PC-9 (cell line): ENCODE results near the gene HIC1. TPM values are rescaled to one million over a fixed set of nuclear protein-coding genes. Genes with fewer than 3 reads are reported as not detected.

Source experiments
- BruUV-seq: library from RNA; stranded (reverse); fragments of 400-500 nt; replicated peaks from 2 replicates; lab custom pipeline; 2021; lab: Mats Ljungman, UMichigan
- CTCF ChIA-PET: fragments of 300-600 bp; sonication (Branson Sonifier 250); formaldehyde crosslinking; loops from one replicate; lab custom pipeline; 2022; ENCODE audit warnings: antibody characterized with exemption; lab: Charles Lee
- POLR2A ChIA-PET: fragments of 300-600 bp; sonication (Branson Sonifier 250); formaldehyde crosslinking; loops from one replicate; lab custom pipeline; 2022; ENCODE audit warnings: antibody characterized with exemption; ENCODE audit not compliant: unreplicated experiment; lab: Charles Lee
- DNase-seq, 2 experiments: peaks; one replicate each; pipeline versions ENCODE4 v3.0.0 to v3.0.0-alpha.2; 2015 to 2022; ENCODE audit warnings: mixed read lengths in 1 of 2
- H2AFZ ChIP-seq: fragments of 200-600 bp; sonication (generic); 2 replicates; pipeline ENCODE4 v1.8.1; 2017; ENCODE audit warnings: antibody characterized with exemption
- H3F3A ChIP-seq: fragments of 200-600 bp; sonication (generic); 2 replicates; pipeline ENCODE4 v1.8.1; 2017; ENCODE audit warnings: antibody characterized with exemption, mild to moderate bottlenecking, low read depth; ENCODE audit not compliant: insufficient read depth
- H3K27ac ChIP-seq: fragments of 200-600 bp; sonication (generic); 2 replicates; pipeline ENCODE4 v1.6.1; 2016; ENCODE audit warnings: mixed run types
- H3K27me3 ChIP-seq: fragments of 200-600 bp; sonication (generic); 2 replicates; pipeline ENCODE4 v1.6.1; 2016; ENCODE audit warnings: low read depth, mixed run types; ENCODE audit not compliant: insufficient read depth
- H3K36me3 ChIP-seq: fragments of 200-600 bp; sonication (generic); 2 replicates; pipeline ENCODE4 v1.6.1; 2016; ENCODE audit warnings: low read depth, mixed run types
- H3K4me1 ChIP-seq: fragments of 200-600 bp; sonication (generic); replicated peaks from 2 replicates; pipeline ENCODE4 v1.6.1; 2016; ENCODE audit warnings: mixed run types; ENCODE audit not compliant: insufficient read depth
- H3K4me2 ChIP-seq: fragments of 200-600 bp; sonication (generic); 2 replicates; pipeline ENCODE4 v1.6.1; 2017; ENCODE audit warnings: mixed run types
- H3K4me3 ChIP-seq: fragments of 200-600 bp; sonication (generic); 2 replicates; pipeline ENCODE4 v1.6.1; 2016; ENCODE audit warnings: mixed run types
- H3K79me2 ChIP-seq: fragments of 200-600 bp; sonication (generic); 2 replicates; pipeline ENCODE4 v1.6.1; 2017; ENCODE audit warnings: low read depth, mixed run types
- H3K9me2 ChIP-seq: fragments of 200-600 bp; sonication (generic); 2 replicates; pipeline ENCODE4 v1.8.1; 2017; ENCODE audit warnings: mild to moderate bottlenecking; ENCODE audit not compliant: insufficient read depth
- H3K9me3 ChIP-seq: fragments of 200-600 bp; sonication (generic); 2 replicates; pipeline ENCODE4 v1.8.1; 2016; ENCODE audit warnings: low read depth; ENCODE audit not compliant: insufficient read depth
- H4K20me1 ChIP-seq: fragments of 200-600 bp; sonication (generic); 2 replicates; pipeline ENCODE4 v1.8.1; 2017; ENCODE audit not compliant: insufficient read depth
- EZH2 ChIP-seq: fragments of 200-600 bp; sonication (generic); IDR thresholded peaks from 2 replicates; pipeline ENCODE4 v1.8.0; 2017; ENCODE audit warnings: antibody characterized with exemption, low read depth
- intact Hi-C: fragments of 100-400 bp; cut with micrococcal nuclease; formaldehyde crosslinking; loops from one replicate; pipeline ENCODE4 v1.10.0; 2022; ENCODE audit not compliant: unreplicated experiment
- total RNA-seq: library from RNA; stranded (reverse); gene quantifications from 2 replicates; pipeline ENCODE4 v1.2.3, GENCODE V29; 2021
- TF ChIP-seq, protein P1 (sequence below): fragments of 200-600 bp; sonication (generic); conservative IDR thresholded peaks from 2 replicates; pipeline ENCODE4 v1.6.1; 2017; ENCODE audit warnings: mixed run types, antibody characterized with exemption, mild to moderate bottlenecking, moderate library complexity

HIC1 gene
- total RNA-seq, 1 experiment from 2014 or later, result 0.63 TPM

DNA sequence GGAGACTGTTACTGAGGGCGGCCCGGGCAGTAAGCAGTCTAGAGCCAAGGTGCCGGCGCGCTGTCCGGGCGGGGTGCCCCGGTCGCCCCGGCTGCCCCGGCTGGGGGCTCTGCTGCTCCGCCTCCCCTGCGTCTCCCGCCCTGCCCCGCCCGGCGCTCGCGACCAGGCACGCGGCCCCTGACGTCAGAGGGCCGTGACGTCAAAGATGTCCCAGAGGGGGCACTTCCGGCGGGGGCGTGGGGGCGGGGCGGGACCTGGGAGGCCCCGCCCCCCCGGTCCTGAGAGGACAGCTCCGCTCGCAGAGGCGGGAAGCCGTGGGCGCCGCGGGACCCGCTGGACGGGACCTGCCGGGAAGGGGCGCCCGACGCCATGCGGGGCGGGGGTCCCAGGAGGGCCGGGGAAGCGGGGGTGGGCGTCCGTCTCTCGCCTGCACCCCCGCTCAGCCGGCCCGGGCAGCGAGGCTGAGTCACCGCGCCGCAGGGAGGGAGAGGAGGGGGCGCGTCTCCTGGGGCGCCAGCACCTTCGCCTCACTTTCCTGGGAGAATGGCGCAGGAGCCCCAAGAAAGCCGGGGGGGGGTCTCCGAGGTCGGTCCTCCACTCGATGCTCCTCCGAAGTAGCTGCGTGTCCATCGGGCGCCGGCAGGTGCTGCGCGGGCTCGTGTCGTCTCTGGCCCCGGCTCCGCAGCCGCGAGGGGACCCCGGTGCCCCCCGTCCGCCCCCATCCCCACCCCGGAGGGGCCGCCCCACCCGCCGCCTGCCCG lies 4.4 kb upstream of the HIC1 start:
- BruUV-seq, result no TSS peak
- Histone ChIP-seq H3K27ac (no peak overlapping the region), H3K4me1 (peaks cover 14% of the 10 kb centered on the region)

DNA sequence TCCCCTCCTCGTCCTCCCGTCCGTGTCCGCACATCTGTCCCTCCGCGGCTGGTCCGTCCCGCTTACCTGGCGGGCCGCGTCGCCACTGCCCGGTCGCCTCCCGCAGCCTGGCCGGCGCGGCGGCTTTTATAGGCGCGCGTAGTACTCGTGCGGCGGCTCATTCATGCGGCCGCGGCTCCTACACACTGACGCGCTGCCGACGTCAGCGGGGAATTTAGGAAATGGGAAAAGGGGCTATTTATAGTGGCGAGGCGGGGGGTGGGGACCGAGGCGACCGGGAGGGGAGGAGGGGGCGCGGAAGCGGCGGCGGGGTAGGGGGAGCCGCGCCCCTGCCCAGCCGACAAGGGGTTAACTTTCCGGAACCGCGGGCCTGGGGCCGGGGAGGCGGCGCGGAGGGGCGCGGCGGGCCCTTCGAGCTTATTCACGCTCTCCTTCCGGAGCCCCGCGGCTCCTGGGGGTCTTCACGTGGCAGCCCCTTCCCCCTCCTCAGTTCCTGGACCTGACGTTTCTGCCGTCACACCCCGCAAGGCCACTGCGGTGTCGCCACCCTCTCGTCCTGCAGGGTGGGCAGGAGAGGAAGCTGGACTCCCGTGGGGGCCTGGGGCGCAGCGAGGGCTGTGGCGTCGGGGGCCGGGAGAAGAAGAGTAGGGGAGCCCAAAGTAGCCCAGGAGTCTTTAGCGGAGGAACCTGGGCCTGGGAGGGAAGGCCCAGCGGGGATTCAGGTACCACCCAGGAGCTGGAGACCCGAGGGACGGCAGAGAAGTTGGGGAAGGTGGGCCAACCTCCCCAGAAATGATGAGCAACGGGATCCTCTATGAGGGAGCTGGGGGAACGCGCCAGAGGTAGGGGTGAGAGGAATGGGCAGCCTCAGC lies 3.6 kb upstream of the HIC1 start:
- H3K36me3 ChIP-seq, result no peaks in the 10 kb centered on the region
- BruUV-seq, result no TSS peak
- H3K9me3 ChIP-seq, result no peaks in the 10 kb centered on the region
- H3K9me2 ChIP-seq, result no peaks in the 10 kb centered on the region
- intact Hi-C loops, result loop anchor here (5.0 kb wide), 3 partner anchors 231 to 351 kb away; partner anchors contain the start of gene MNT
- H3K4me2 ChIP-seq, result peak overlapping the region; percentile 87
- peak overlapping the region; percentile 64; the same call in 1 of the 2 replicates for H3K4me3 ChIP-seq
- peaks cover 14% of the 10 kb centered on the region for H3K4me1 ChIP-seq
- peaks cover 14% of the 10 kb centered on the region for H3F3A ChIP-seq
- no peak overlapping the region for H2AFZ ChIP-seq
- CTCF ChIA-PET, result interaction anchor here (0.5 to 0.6 kb wide), 5 partner anchors 23 to 334 kb away, joined by 3 to 11 read pairs (median 4); no protein-coding TSS in a partner anchor
- no peaks in the 10 kb centered on the region for H3K79me2 ChIP-seq
- POLR2A ChIA-PET, result interaction anchor here (0.6 to 0.7 kb wide), 2 partner anchors 253 to 340 kb away, joined by 4 to 7 read pairs; partner anchors contain the start of gene SRR
- no peak for DNase-seq
- no peaks in the 10 kb centered on the region for H4K20me1 ChIP-seq
- H3K27ac ChIP-seq, result no peak overlapping the region
- peaks cover 12% of the 10 kb centered on the region for H3K27me3 ChIP-seq
- TF ChIP-seq, protein P1, sequence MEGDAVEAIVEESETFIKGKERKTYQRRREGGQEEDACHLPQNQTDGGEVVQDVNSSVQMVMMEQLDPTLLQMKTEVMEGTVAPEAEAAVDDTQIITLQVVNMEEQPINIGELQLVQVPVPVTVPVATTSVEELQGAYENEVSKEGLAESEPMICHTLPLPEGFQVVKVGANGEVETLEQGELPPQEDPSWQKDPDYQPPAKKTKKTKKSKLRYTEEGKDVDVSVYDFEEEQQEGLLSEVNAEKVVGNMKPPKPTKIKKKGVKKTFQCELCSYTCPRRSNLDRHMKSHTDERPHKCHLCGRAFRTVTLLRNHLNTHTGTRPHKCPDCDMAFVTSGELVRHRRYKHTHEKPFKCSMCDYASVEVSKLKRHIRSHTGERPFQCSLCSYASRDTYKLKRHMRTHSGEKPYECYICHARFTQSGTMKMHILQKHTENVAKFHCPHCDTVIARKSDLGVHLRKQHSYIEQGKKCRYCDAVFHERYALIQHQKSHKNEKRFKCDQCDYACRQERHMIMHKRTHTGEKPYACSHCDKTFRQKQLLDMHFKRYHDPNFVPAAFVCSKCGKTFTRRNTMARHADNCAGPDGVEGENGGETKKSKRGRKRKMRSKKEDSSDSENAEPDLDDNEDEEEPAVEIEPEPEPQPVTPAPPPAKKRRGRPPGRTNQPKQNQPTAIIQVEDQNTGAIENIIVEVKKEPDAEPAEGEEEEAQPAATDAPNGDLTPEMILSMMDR, result no peak

More for the DNA sequence above, 4.4 kb upstream of the HIC1 start:
- TF ChIP-seq, protein P1, result no peak
- no peak for TF ChIP-seq EZH2
- Histone ChIP-seq H3K4me3 (peak overlapping the region; percentile 64; the same call in 1 of the 2 replicates), H3F3A (peaks cover 14% of the 10 kb centered on the region), H3K9me3 (no peaks in the 10 kb centered on the region), H4K20me1 (no peaks in the 10 kb centered on the region), H3K36me3 (no peaks in the 10 kb centered on the region), H3K27me3 (peaks cover 12% of the 10 kb centered on the region), H3K9me2 (no peaks in the 10 kb centered on the region), H3K79me2 (0 out of 2 replicates have a peak, but pooled peaks cover 3% of the 10 kb centered on the region), H3K4me2 (peak overlapping the region; percentile 87), H2AFZ (0 out of 2 replicates have a peak overlapping the region, but pooled peaks have one; percentile 64)
- ChIA-PET CTCF (interaction anchor here (0.6 kb wide), 2 partner anchors 198 to 334 kb away, joined by 4 to 11 read pairs; no protein-coding TSS in a partner anchor), POLR2A (interaction anchor here (0.6 kb wide), 1 partner anchor 341 kb away, joined by 7 read pairs; no protein-coding TSS in a partner anchor)
- DNase-seq, result peak in 1 of 2 experiments; percentile 55
- intact Hi-C loops, result loop anchor here (5.0 kb wide), 3 partner anchors 232 to 352 kb away; partner anchors contain the start of gene MNT
